Stimulated activated CD4-positive, alpha-beta T cell treated with anti-CD3 and anti-CD28 coated beads, Interleukin-4, amount 100 ng/mL, for 24 hours (primary cell): ENCODE data around the gene PBX3.

Source experiments
- DNase-seq: peaks from one replicate; pipeline ENCODE4 v3.0.0-alpha.2; 2020

Gene PBX3

DNA sequence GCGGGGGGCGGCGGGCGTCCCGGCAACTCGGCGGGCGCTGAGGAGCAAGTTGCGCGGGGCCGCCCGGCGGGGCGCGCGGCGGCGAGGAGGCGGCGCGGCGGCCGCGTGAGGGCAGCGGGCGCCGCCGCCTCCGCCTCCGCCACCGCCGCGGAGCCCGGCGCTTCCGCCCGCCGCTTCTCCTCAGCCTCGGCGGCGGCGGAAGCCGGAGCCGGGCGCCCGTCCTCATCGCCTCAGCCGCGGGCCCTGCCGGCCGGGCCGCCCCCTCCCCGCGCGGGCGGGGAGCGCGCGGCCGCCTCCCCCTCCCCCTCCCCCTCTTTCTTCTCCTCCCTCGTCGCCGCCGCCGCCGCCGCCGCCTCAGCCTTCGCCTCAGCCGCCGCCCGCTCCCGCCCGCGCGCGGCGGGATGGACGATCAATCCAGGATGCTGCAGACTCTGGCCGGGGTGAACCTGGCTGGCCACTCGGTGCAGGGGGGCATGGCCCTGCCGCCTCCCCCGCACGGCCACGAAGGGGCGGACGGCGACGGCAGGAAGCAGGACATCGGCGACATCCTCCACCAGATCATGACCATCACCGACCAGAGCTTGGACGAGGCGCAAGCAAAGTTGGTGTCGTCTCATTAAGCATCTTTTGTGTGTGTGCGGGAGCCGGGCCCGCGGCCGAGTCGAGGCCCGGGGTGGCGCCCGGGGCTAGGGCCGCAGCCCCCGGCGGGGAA is at the start of gene PBX3:
Gene PBX3, plus strand, starts transcription at position 321 of the 712 bp plus-strand sequence.
- peak; percentile 30 for DNase-seq

DNA sequence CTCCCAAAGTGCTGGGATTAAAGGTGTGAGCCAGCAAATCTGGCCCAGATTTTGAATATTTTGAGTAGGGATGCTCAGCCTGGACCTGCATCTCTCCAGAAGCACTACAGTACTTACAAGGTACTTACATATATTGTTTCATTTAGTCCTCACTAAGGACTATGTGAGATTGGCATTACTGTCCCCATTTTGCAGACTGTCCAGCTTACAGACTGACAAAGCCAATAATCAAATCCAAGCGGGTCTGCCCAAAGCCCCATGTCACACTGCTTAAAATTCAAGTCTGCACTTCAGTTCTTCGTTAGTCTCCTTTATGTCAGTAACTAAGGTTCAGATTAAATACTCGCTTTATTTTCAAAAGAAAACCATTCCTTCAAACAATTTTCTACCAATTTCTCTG is 47.3 kb upstream of the PBX3 start:
- DNase-seq = no peak

GRCh38 chr9:125700791-125701190 is 46.4 kb upstream of the PBX3 start:
- DNase-seq = peak; percentile 58

DNA sequence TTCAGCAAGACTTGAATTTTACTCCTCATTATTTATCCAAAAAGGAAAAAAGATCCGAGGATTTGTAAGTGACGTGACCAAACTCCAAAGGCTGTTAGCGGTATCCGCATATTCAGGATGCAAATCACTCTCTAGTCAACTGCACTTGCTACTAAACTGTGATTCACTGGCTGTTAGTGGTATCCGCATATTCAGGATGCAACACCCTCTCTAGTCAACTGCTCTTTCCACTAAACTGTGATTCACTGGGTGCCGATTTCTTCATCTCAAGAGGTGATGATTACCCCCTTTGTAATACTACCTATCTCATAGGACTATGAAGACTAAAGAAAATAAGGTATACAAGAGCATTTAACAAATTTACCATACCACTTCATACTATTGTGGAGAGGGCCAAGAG is 45.8 kb upstream of the PBX3 start:
- peak; percentile 33 for DNase-seq

DNA sequence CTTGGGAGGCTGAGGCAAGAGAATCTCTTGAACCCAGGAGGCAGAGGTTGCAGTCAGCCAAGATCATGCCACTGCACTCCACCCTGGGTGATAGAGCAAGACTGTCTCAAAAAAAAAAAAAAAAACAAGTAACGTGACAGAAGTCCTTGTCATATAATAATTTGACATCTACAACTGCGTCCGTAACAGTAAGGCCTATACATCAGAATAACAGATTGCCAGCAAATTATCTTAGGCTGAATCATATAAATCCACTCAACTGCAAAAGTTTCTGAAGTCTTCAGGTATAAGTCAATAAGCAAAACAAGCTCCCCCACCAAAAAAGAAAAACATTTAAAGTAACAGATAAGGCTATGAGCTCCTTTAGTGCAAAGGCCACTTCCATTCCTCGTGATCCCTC is 43.5 kb upstream of the PBX3 start:
- no peak for DNase-seq

DNA sequence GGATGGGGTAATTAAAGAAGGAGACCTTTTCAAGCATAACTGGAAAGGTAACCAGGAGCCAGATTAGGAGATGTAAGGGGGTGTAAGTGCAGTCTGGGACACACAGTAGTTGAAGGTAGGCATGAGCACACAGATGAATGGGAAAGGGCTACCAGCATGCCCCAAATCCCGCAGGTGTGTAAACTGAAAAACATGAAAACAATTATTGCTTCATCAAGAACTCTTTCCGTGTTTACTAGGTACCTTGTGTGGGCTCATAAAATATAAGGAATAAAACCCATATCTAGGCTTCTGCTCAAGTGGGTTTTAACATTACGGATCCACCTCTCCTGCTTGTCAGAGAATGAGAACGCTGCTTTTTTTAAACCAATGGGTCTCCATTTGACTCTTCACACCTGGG is 41.3 kb upstream of the PBX3 start:
- DNase-seq = no peak

DNA sequence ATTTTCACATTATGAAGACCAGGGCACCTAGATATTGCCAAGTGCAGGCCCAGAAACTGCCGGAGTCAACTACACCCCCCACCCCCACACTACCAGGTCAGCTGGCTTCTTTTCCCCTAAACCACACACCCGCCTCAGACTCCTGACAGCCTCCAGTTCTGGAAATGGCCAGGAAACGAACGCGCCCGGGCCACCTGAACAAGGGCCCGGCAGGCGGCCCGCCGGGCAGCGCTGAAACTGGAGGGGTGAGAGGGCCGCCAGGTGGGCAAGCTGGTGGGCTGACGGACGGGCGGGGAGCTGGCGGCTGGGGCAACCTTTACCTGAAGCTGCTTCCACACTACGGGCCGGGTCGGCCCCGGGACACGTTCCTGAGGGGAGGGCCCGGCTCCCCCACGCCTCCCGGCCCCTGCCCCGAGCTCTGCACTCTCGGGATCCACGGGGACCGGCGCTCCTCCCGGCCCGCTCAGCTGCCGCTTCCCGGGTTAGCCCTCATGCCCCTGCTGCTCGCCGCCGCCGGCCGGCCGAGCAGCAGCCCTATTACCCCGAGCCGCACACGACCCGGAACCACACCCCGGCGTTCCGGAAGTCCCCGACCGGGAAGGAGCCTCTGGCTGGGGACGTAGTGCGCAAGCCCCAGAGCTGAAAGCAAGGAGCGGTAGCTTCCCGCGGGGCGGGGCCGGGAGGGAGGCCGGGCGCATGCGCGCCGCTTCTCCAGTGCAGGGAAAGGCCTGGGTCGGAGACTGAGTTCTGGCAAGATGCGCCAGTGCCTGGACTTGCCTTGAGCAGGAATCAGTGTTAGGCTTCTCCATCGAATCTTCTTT is 40.3 kb upstream of the PBX3 start, which contains the start of gene MAPKAP1:
Gene MAPKAP1, minus strand, starts transcription at position 558 of the 821 bp plus-strand sequence. CDS start 34,634 bp downstream, outside the sequence.
- DNase-seq = peak; percentile 96

- DNase-seq = no peak
Measured at GRCh38 chr9:125707472-125707804, 39.7 kb upstream of the PBX3 start.

GRCh38 chr9:125726456-125727132 is 20.6 kb upstream of the PBX3 start:
- DNase-seq = no peak

GRCh38 chr9:125730168-125730567 is 17.0 kb upstream of the PBX3 start:
- DNase-seq = no peak

DNA sequence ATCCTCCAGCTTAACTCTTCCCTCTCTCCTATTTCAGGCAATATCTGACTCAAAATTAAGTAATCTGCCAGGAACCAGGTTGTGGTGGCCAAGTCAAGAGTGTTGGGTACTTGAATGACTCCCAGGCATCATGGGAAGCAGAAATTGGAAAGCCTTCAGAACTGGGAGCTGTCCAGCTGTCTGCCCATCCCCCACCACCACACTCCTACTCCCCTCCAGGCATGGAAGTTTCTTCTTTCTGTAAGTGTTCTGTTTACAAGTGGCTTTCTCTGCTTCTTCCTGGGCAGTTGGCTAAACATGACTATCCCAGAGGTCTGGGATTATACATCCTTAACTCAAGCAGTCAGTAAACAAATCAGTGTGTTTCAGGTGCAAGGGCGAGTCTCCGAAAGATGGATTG is 14.6 kb upstream of the PBX3 start:
- no peak for DNase-seq

- no peak for DNase-seq
Measured at GRCh38 chr9:125739436-125739835, 7.7 kb upstream of the PBX3 start.

DNA sequence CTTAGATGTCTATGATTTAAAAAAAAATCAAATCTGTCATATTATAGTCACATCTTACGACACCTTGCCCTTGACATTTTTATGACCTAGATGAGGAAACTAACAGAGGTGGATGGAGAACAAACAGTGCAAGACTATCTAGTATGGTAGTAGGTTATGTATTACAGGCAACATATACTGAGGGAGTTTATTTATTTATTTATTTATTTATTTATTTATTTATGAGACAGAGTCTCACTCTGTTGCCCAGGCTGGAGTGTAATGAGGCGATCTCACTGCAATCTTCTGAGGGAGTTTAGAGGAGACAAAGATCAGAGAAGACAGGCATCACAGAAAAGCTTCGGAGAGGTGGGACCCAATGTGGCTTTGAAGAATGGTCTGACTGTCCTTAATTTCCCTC is 4.5 kb upstream of the PBX3 start:
- DNase-seq = no peak

GRCh38 chr9:125743682-125744428 is 3.3 kb upstream of the PBX3 start:
- DNase-seq = no peak

DNA sequence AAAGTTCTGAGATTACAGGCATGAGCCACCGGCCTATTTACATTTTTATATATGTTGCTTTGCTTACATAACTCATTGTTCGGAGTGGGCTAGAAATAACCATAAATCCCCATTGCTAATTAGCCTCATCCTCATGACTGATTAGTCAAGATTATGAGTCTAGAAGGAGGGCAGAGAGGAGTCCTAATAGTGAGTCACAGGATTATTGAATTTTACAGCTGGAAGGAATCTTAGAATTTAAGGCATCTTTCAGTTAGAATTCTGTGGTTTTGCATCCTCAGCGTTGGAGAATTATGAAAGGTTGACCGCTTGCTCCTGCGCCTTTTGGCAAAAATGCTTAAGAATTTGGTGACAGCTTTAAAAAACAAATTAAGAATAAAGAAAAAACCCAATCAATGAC is 2.6 kb upstream of the PBX3 start:
- no peak for DNase-seq

GRCh38 chr9:125745018-125745417 is 2.2 kb upstream of the PBX3 start:
- DNase-seq = no peak

DNA sequence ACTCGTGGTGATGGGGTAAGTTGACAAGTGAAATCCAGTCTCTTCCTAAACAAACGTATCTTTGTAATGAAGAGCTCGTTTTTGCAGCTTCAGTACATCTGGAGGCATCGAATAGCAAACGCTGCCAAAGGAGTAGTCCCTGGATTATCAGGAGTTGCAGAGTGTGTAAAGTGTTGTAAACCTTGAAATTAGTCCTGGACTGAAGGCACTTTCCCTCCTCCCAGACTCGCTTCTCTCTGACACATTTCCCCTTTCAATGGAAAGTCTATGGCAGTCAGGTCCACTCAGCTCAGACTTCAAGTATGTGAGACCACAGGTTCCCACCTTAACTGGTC is 1.5 kb upstream of the PBX3 start:
- no peak for DNase-seq

DNA sequence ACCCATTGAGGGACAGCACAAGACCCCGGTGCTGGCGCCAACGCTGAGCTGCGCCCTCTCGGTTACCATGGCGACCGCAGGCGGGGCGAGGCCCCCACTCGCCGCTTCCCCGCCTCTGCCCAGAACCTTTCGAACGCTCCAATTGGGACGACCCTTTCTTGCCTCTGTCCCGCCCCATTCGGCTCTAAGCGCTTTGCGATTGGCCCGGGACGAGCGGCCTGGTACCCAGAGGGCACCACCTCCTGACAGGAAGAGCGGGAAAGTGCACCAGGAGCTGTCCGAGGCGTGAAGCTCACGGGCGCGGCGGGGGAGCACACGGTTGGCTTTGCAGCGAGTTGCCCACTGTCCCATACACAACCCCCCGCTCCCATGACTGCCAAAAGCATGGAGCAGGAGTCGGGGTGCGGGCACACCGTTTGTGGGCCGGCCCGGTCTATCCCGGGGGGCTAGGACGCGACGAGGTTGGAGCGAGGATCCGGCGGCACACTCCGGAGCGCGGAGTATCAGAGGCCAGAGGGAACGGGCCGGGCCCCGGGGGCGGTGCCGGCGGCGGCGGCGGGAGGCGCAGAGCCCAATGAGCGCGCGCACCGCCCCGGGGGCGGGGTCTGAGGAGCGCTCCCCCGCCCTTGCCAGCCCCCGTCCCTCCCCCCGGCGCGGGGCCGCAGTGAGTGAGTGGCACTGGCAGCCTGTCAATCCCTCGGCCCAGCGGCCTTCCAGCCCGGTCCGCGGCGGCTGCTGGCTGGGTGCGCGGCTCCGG is 978 bp upstream of the PBX3 start:
- peak; percentile 93 for DNase-seq

GRCh38 chr9:125746774-125747052 is 460 bp upstream of the PBX3 start:
- DNase-seq = no peak

GRCh38 chr9:125747765-125748445 is 732 bp downstream of the PBX3 start:
- peak; percentile 15 for DNase-seq

DNA sequence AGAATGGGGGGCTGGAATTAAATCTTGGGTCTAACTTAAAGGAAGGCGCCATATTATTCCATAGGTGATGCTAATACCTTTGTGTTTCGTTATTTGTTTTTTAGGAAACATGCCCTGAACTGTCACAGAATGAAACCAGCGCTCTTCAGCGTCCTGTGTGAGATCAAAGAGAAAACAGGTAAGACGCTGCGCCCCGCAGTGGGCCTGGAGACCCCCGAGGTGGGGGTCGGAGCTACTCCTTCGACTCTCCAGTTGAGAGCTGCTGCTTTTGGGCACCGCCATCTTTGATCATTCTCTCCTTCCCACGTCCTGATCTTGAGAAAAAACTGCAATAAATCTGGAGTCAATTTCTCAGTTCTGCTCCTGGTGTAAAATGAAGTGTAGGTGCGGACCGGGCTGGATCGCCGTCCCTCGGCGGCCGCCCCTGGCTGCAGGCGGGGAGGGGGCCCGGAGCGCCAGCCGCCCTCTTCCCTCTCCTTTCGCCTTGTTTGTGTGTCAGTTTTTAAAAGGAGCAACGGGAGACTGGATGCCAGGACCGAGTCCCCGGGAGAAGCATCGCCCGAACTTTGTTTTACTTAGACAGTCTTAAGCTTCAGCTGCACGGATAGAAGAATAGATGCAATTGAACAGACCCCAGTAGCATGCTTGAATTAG is 1.4 kb downstream of the PBX3 start:
- DNase-seq = no peak
